Chondrocyte (in vitro differentiated cells): ENCODE data around the gene ZNF397. TPM values are rescaled to one million over a fixed set of nuclear protein-coding genes. Genes with fewer than 3 reads are reported as not detected.
A peak's percentile ranks its signal among the peaks of the same experiment; 100 is the strongest.

ENCODE experiments used
- DNase-seq: peaks from one replicate; pipeline ENCODE4 v3.0.0; 2021; ENCODE audit warnings: mixed read lengths, low spot score
- H3K27ac Mint-ChIP-seq: one replicate; pipeline ENCODE4 v1.8.0; 2021; ENCODE audit warnings: mild to moderate bottlenecking, moderate library complexity, mixed read lengths; ENCODE audit not compliant: unreplicated experiment
- H3K27me3 Mint-ChIP-seq: 2 replicates; pipeline ENCODE4 v1.8.0; 2021; ENCODE audit warnings: low read depth, mixed read lengths
- H3K36me3 Mint-ChIP-seq: 2 replicates; pipeline ENCODE4 v1.8.0; 2021; ENCODE audit warnings: low read depth, mixed read lengths
- H3K4me1 Mint-ChIP-seq: 2 replicates; pipeline ENCODE4 v1.8.0; 2021; ENCODE audit warnings: low read depth, mild to moderate bottlenecking, mixed read lengths
- H3K4me3 Mint-ChIP-seq: one replicate; pipeline ENCODE4 v1.8.0; 2021; ENCODE audit warnings: mild to moderate bottlenecking, moderate library complexity, mixed read lengths; ENCODE audit not compliant: unreplicated experiment
- H3K9me3 Mint-ChIP-seq: 2 replicates; pipeline ENCODE4 v1.8.0; 2021; ENCODE audit warnings: low read depth, mixed read lengths
- CTCF ChIP-seq: fragments of 200-600 bp; sonication (generic); IDR thresholded peaks from 2 replicates; pipeline ENCODE4 v1.5.0; 2021; ENCODE audit warnings: antibody characterized with exemption, mild to moderate bottlenecking, moderate library complexity
- total RNA-seq: library from RNA; stranded (reverse); gene quantifications from 3 replicates; pipeline ENCODE4 v1.2.1, GENCODE V29; 2021

Gene ZNF397
- total RNA-seq, 1 donor from 2014 or later, result 12.1 TPM

GRCh38 chr18:35290094-35290735 is 49.4 kb downstream of the ZNF397 start, which contains the start of gene ZSCAN30:
TSS of gene ZSCAN30 (minus strand) at chr18:35290229. CDS start at chr18:35264352, 25,877 bp downstream.
- H3K36me3 Mint-ChIP-seq, result peaks cover 20% of the 10 kb centered on the region
- peak within 1 kb of the TSS; percentile 93 for H3K27ac Mint-ChIP-seq
- H3K27me3 Mint-ChIP-seq, result no peaks in the 10 kb centered on the region
- peaks cover 16% of the 10 kb centered on the region for H3K9me3 Mint-ChIP-seq
- peak within 1 kb of the TSS; percentile 96 for H3K4me3 Mint-ChIP-seq
- TF ChIP-seq CTCF, result no peak
- peak; percentile 96 for DNase-seq
- H3K4me1 Mint-ChIP-seq, result peaks cover 25% of the 10 kb centered on the region

- Mint-ChIP-seq H3K4me1 (peaks cover 25% of the 10 kb centered on the region), H3K9me3 (peaks cover 8% of the 10 kb centered on the region), H3K36me3 (peaks cover 21% of the 10 kb centered on the region), H3K27ac (no peak overlapping the region), H3K4me3 (peak overlapping the region; percentile 96), H3K27me3 (no peaks in the 10 kb centered on the region)
- no peak for TF ChIP-seq CTCF
- no peak for DNase-seq
Observed at GRCh38 chr18:35291166-35291565, 50.3 kb downstream of the ZNF397 start.

- Mint-ChIP-seq H3K27me3 (no peaks in the 10 kb centered on the region), H3K36me3 (peaks cover 32% of the 10 kb centered on the region), H3K9me3 (peaks cover 21% of the 10 kb centered on the region), H3K4me3 (no peak overlapping the region), H3K27ac (no peak overlapping the region), H3K4me1 (peaks cover 10% of the 10 kb centered on the region)
- DNase-seq, result no peak
- no peak for TF ChIP-seq CTCF
Observed at GRCh38 chr18:35296060-35296459, 55.2 kb downstream of the ZNF397 start.

GRCh38 chr18:35303610-35304009 is 62.8 kb downstream of the ZNF397 start:
- Mint-ChIP-seq H3K27me3 (no peaks in the 10 kb centered on the region), H3K27ac (no peak overlapping the region), H3K4me3 (no peak overlapping the region), H3K36me3 (peaks cover 76% of the 10 kb centered on the region), H3K9me3 (peaks cover 76% of the 10 kb centered on the region), H3K4me1 (no peaks in the 10 kb centered on the region)
- TF ChIP-seq CTCF, result no peak
- no peak for DNase-seq

- Mint-ChIP-seq H3K4me1 (peaks cover 8% of the 10 kb centered on the region), H3K36me3 (peaks cover 65% of the 10 kb centered on the region), H3K27me3 (no peaks in the 10 kb centered on the region), H3K9me3 (peaks cover 81% of the 10 kb centered on the region), H3K27ac (no peak overlapping the region), H3K4me3 (no peak overlapping the region)
- TF ChIP-seq CTCF, result no peak
- DNase-seq, result no peak
Observed at GRCh38 chr18:35306588-35307250, 65.9 kb downstream of the ZNF397 start.

Other genes with a start within 250 kb of the ZNF397 start
- 23.4 to 30.3 TPM (median 26.0 TPM) in 3 replicates for gene MAPRE2, start 199.6 kb upstream of the ZNF397 start, total RNA-seq
- gene ZSCAN30, start 49.2 kb downstream of the ZNF397 start, total RNA-seq, result 8.8 to 14.7 TPM (median 9.8 TPM) in 3 replicates
- 33.2 to 36.1 TPM (median 35.5 TPM) in 3 replicates for gene ZNF24, start 103.4 kb downstream of the ZNF397 start, total RNA-seq
- gene ZNF396, start 136.3 kb downstream of the ZNF397 start, total RNA-seq, result 1.4 to 1.5 TPM (median 1.4 TPM) in 3 replicates